Naive thymus-derived CD4-positive, alpha-beta T cell (primary cell): ENCODE results near the gene SSX2IP. TPM values are rescaled to one million over a fixed set of nuclear protein-coding genes. Genes with fewer than 3 reads are reported as not detected.
A peak's percentile ranks its signal among the peaks of the same experiment; 100 is the strongest.

Source experiments
- ATAC-seq: fragments of 150-1000 bp; cut with Tn5 transposase; 2 replicates; pipeline ENCODE4 v1.10.0; 2021; ENCODE audit warnings: mild to moderate bottlenecking, moderate library complexity
- CTCF ChIA-PET: fragments of 350-600 bp; sonication (Branson Sonifier 250); formaldehyde crosslinking; loops from one replicate; lab custom pipeline; 2021; ENCODE audit warnings: antibody characterized with exemption; lab: Charles Lee
- POLR2A ChIA-PET: fragments of 350-600 bp; sonication (Branson Sonifier 250); formaldehyde crosslinking; loops from one replicate; lab custom pipeline; 2021; ENCODE audit warnings: antibody characterized with exemption, inconsistent platforms; lab: Charles Lee
- DNase-seq, 9 donors: peaks; one replicate each; pipeline versions ENCODE4 v3.0.0 to v3.0.0-alpha.2; 2020 to 2022; ENCODE audit warnings: mixed read lengths in 1 of 9
- H3K27ac ChIP-seq: one replicate; pipeline ENCODE4 v1.7.0; 2013; ENCODE audit warnings: mild to moderate bottlenecking, low read depth, low read length, moderate library complexity
- H3K27me3 ChIP-seq, 2 donors: one replicate each; pipeline ENCODE4 v1.7.0; 2013; ENCODE audit warnings: low read length in 2 of 2, mild to moderate bottlenecking in 2 of 2, moderate library complexity in 2 of 2; ENCODE audit not compliant: control insufficient read depth in 2 of 2, insufficient read depth in 2 of 2
- H3K36me3 ChIP-seq, 3 experiments: 1 replicate in 2 of 3; 2 replicates in 1 of 3; pipeline ENCODE4 v1.7.0; 2013; ENCODE audit warnings: low read length in 3 of 3, mild to moderate bottlenecking in 3 of 3, moderate library complexity in 1 of 3; ENCODE audit not compliant: insufficient read depth in 3 of 3, control insufficient read depth in 2 of 3
- H3K4me1 ChIP-seq, 2 donors: one replicate each; pipeline ENCODE4 v1.7.0; 2013; ENCODE audit warnings: low read length in 2 of 2, mild to moderate bottlenecking in 2 of 2, moderate library complexity in 1 of 2; ENCODE audit not compliant: control insufficient read depth in 2 of 2, insufficient read depth in 2 of 2
- H3K4me3 ChIP-seq: 2 replicates; pipeline ENCODE4 v1.7.0; 2013; ENCODE audit warnings: mild to moderate bottlenecking, low read length
- H3K9me3 ChIP-seq, 3 experiments: 1 replicate in 2 of 3; 2 replicates in 1 of 3; pipeline ENCODE4 v1.7.0; 2013; ENCODE audit warnings: low read length in 3 of 3; ENCODE audit not compliant: control insufficient read depth in 2 of 3
- H3K27ac Mint-ChIP-seq, 9 donors: one replicate each; pipeline ENCODE4 v1.8.0; 2020 to 2022; ENCODE audit warnings: mixed read lengths in 9 of 9, mild to moderate bottlenecking in 8 of 9, moderate library complexity in 5 of 9, inconsistent platforms in 2 of 9
- H3K27me3 Mint-ChIP-seq, 5 donors: one replicate each; pipeline ENCODE4 v1.8.0; 2021 to 2022; ENCODE audit warnings: mixed read lengths in 5 of 5, mild to moderate bottlenecking in 1 of 5
- H3K36me3 Mint-ChIP-seq, 5 donors: one replicate each; pipeline ENCODE4 v1.8.0; 2020 to 2022; ENCODE audit warnings: mixed read lengths in 5 of 5, mild to moderate bottlenecking in 3 of 5, inconsistent platforms in 1 of 5
- H3K4me1 Mint-ChIP-seq, 7 donors: one replicate each; pipeline ENCODE4 v1.8.0; 2020 to 2022; ENCODE audit warnings: mixed read lengths in 7 of 7, mild to moderate bottlenecking in 3 of 7, inconsistent platforms in 1 of 7
- H3K4me3 Mint-ChIP-seq, 10 donors: one replicate each; pipeline ENCODE4 v1.8.0; 2020 to 2022; ENCODE audit warnings: mild to moderate bottlenecking in 10 of 10, mixed read lengths in 10 of 10, moderate library complexity in 6 of 10, inconsistent platforms in 2 of 10
- H3K9me3 Mint-ChIP-seq, 11 donors: one replicate each; pipeline ENCODE4 v1.8.0; 2020 to 2022; ENCODE audit warnings: mixed read lengths in 11 of 11, mild to moderate bottlenecking in 4 of 11, inconsistent platforms in 1 of 11, moderate library complexity in 1 of 11
- intact Hi-C, 2 donors: fragments of 100-400 bp; cut with micrococcal nuclease; formaldehyde crosslinking; loops; one replicate each; pipeline ENCODE4 v1.15.1; 2023
- polyA plus RNA-seq, 2 donors: library from polyadenylated mRNA; unstranded; fragments of 300-500 nt; fragmentation: Illumina TruSeq; gene quantifications; one replicate each; pipeline ENCODE4 v1.2.3, GENCODE V29; 2021
- total RNA-seq, 6 experiments: library from RNA in 5 of 6; stranded (reverse) in 5 of 6; gene quantifications; 1 replicate in 5 of 6; 2 replicates in 1 of 6; pipeline ENCODE4 v1.2.3 and lab custom pipeline; 2021 to 2026

The SSX2IP gene
- total and polyA plus RNA-seq, 7 experiments from 2014 or later: 7.5 to 13.4 (median 8.4) TPM

GRCh38 chr1:84703431-84703830 lies 13.2 kb upstream of the SSX2IP start:
- Histone ChIP-seq H3K27ac (no peak overlapping the region), H3K36me3 (no peaks in the 10 kb centered on the region), H3K9me3 (no peaks in the 10 kb centered on the region), H3K27me3 (no peaks in the 10 kb centered on the region), H3K4me1 (peaks cover 0 to 4% of the 10 kb centered on the region in 2 donors), H3K4me3 (no peak overlapping the region)
- ATAC-seq: no peak
- ChIA-PET POLR2A (interaction anchor here (0.6 to 1.3 kb wide), 3 partner anchors 10 to 225 kb away, joined by 3 to 4 read pairs (median 4); no protein-coding TSS in a partner anchor), CTCF (no interaction called here)
- no peak for DNase-seq
- intact Hi-C loops: no loop called here
- no peaks in the 10 kb centered on the region for H3K36me3 Mint-ChIP-seq
- no peak overlapping the region for H3K27ac Mint-ChIP-seq
- H3K9me3 Mint-ChIP-seq: no peaks in the 10 kb centered on the region
- H3K4me1 Mint-ChIP-seq: peaks cover 4 to 28% (median 17%) of the 10 kb centered on the region in 7 donors
- no peak overlapping the region for H3K4me3 Mint-ChIP-seq
- peaks cover 0 to 18% (median 10%) of the 10 kb centered on the region in 5 donors for H3K27me3 Mint-ChIP-seq

- no peaks in the 10 kb centered on the region for H3K36me3 Mint-ChIP-seq
- Histone ChIP-seq H3K27me3 (no peaks in the 10 kb centered on the region), H3K4me1 (peaks cover 0 to 4% of the 10 kb centered on the region in 2 donors), H3K27ac (no peak overlapping the region), H3K36me3 (no peaks in the 10 kb centered on the region), H3K4me3 (no peak overlapping the region), H3K9me3 (no peaks in the 10 kb centered on the region)
- CTCF ChIA-PET: interaction anchor here (0.8 kb wide), 1 partner anchor 9 kb away, joined by 3 read pairs; no protein-coding TSS in a partner anchor
- peaks cover 0 to 16% (median 10%) of the 10 kb centered on the region in 5 donors for H3K27me3 Mint-ChIP-seq
- no peak for DNase-seq
- no peak for ATAC-seq
- no peak overlapping the region for H3K27ac Mint-ChIP-seq
- peaks cover 4 to 28% (median 18%) of the 10 kb centered on the region in 7 donors for H3K4me1 Mint-ChIP-seq
- no peak overlapping the region for H3K4me3 Mint-ChIP-seq
- H3K9me3 Mint-ChIP-seq: no peaks in the 10 kb centered on the region
- intact Hi-C loops: no loop called here
- POLR2A ChIA-PET: interaction anchor here (0.6 to 1.3 kb wide), 2 partner anchors 9 to 1507 kb away, joined by 3 to 4 read pairs; no protein-coding TSS in a partner anchor
Measured at GRCh38 chr1:84702143-84702542, 11.9 kb upstream of the SSX2IP start.

DNA sequence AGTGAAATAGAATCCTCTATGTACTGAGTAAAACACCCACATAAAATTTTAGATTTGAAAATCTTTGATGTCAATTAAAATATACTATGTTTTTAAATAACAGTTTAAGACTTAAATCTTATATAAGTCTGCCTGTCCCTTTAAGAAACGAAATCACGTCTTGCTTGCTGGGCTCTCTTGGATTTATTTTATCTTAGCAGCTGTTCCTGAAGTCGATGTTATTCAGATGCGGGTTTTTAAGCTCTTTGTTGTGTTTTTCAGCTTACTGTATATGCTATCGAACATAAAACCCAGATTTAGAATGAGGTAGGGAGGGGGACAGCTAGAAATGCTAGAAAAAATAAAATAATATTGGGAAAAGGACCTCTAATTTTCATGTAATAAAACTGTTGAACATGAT lies 11.1 kb upstream of the SSX2IP start:
- intact Hi-C loops: no loop called here
- no peaks in the 10 kb centered on the region for H3K36me3 Mint-ChIP-seq
- H3K27me3 ChIP-seq: no peaks in the 10 kb centered on the region
- H3K27ac ChIP-seq: no peak overlapping the region
- H3K4me3 ChIP-seq: no peak overlapping the region
- H3K9me3 ChIP-seq: no peaks in the 10 kb centered on the region
- H3K4me1 Mint-ChIP-seq: peaks cover 6 to 28% (median 18%) of the 10 kb centered on the region in 7 donors
- H3K4me1 ChIP-seq: peaks cover 0 to 4% of the 10 kb centered on the region in 2 donors
- H3K27ac Mint-ChIP-seq: no peak overlapping the region
- peak overlapping the region in 2 of 10 donors; percentile 12 to 40 for H3K4me3 Mint-ChIP-seq
- no peak for ATAC-seq
- CTCF ChIA-PET: no interaction called here
- peaks cover 0 to 16% (median 10%) of the 10 kb centered on the region in 5 donors for H3K27me3 Mint-ChIP-seq
- POLR2A ChIA-PET: interaction anchor here (1.0 kb wide), 1 partner anchor 27 kb away, joined by 3 read pairs; no protein-coding TSS in a partner anchor
- no peaks in the 10 kb centered on the region for H3K36me3 ChIP-seq
- no peaks in the 10 kb centered on the region for H3K9me3 Mint-ChIP-seq
- DNase-seq: peak in 1 of 9 donors; percentile 18

DNA sequence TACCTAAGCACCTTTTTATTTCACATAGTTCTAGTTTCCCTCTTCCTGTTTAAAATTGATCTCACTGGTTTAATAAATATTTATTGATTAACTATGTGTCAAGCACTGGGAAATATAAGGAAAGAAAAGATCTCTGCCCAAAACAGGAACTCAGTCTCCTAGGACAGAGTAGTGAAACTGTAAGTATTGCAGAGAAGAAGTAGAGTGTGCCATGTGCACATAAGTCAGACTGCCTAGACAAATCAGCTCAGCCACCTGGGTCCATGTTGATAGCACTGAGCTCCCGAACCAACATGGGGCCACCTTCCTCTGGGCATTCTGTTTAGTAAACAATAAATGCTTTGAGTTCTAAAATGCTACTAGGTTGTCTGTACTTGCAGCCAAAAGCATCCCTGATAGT lies 9.8 kb upstream of the SSX2IP start:
- no peak overlapping the region for H3K4me3 ChIP-seq
- Mint-ChIP-seq H3K27ac (peak overlapping the region in 2 of 9 donors; percentile 16 to 38), H3K4me3 (peak overlapping the region in 2 of 10 donors; percentile 14 to 21), H3K27me3 (peaks cover 0 to 16% (median 10%) of the 10 kb centered on the region in 5 donors), H3K9me3 (no peaks in the 10 kb centered on the region), H3K4me1 (peaks cover 6 to 28% (median 18%) of the 10 kb centered on the region in 7 donors), H3K36me3 (peaks cover 0 to 4% (median 0%) of the 10 kb centered on the region in 5 donors)
- H3K27ac ChIP-seq: no peak overlapping the region
- ChIA-PET CTCF (no interaction called here), POLR2A (interaction anchor here (1.0 kb wide), 1 partner anchor 26 kb away, joined by 3 read pairs; no protein-coding TSS in a partner anchor)
- H3K9me3 ChIP-seq: no peaks in the 10 kb centered on the region
- H3K4me1 ChIP-seq: peaks cover 0 to 4% of the 10 kb centered on the region in 2 donors
- ATAC-seq: peak; percentile 60
- DNase-seq: no peak
- H3K36me3 ChIP-seq: no peaks in the 10 kb centered on the region
- H3K27me3 ChIP-seq: no peaks in the 10 kb centered on the region
- intact Hi-C loops: no loop called here

DNA sequence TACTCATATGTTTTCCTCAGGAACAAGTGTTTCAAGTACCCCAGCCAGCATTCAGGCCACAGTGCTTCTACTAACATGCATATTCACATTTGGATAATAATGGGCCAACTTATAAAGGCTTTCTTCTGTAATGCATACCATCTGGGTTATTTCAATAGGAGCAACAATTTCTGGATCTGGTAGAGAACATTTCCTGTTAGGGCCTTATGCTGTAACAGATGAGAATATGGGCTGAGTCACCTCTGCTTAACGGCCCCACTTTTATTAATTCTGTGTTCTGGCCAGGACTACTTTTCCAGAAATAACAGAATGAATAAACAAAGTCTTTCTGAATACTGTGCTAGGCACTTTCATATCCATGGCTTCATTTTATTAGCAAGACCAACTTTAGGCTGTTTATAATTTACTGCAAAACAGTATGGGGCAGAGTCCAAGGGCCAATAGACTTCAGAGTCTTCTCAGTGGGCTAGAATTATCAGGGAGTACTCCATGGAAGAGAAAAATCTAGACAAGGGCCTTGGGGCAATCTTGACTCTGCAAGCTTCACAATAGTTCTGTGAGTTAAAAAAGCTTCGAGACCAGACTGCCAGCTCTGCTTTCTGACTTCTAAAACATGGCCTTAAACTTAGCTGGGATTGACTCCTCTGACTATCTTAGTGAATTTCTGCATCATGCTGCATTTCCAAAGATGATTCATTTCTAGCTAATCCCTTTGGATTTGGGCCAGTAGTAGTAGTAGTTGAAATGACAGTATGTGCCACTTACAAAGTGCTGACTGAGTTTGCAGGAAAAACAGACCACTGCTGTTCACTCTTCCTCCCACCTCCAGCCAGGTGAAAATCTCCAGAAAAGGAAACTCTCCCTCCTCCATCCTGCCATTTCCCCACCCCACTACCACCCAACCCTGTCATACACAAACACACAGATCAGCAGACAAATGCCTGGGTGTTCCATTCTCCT lies 8.2 kb upstream of the SSX2IP start:
- CTCF ChIA-PET: interaction anchor here (0.6 to 1.0 kb wide), 2 partner anchors 23 to 153 kb away, joined by 3 to 6 read pairs; no protein-coding TSS in a partner anchor
- intact Hi-C loops: no loop called here
- no peak for ATAC-seq
- Histone ChIP-seq H3K36me3 (no peaks in the 10 kb centered on the region), H3K9me3 (no peaks in the 10 kb centered on the region), H3K27me3 (no peaks in the 10 kb centered on the region), H3K27ac (no peak overlapping the region), H3K4me3 (no peak overlapping the region), H3K4me1 (peaks cover 0 to 4% of the 10 kb centered on the region in 2 donors)
- Mint-ChIP-seq H3K27me3 (peaks cover 0 to 16% (median 10%) of the 10 kb centered on the region in 5 donors), H3K36me3 (peaks cover 0 to 10% (median 0%) of the 10 kb centered on the region in 5 donors), H3K27ac (no peak overlapping the region), H3K4me1 (peaks cover 9 to 39% (median 22%) of the 10 kb centered on the region in 7 donors), H3K9me3 (no peaks in the 10 kb centered on the region), H3K4me3 (no peak overlapping the region)
- DNase-seq: no peak
- POLR2A ChIA-PET: no interaction called here

DNA sequence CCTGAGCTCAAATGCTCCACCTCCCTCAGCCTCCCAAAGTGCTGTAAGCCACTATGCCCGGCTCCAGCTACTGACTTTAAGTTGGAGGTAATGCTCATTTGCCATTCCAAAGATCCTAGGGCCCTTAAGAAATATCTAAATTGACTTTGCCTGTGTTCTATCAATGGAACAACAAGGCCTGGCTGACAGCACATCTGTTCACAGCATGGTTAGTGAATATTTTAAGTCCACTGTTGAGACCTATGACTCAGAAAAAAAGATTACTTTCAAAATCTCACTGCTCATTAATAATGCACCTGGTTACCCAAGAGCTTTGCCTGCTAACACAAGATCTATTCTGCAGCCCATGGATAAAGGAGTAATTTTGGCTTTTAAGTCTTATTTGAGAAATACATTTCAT lies 3.5 kb upstream of the SSX2IP start:
- intact Hi-C loops: loop anchor here (5.0 kb wide), 5 partner anchors 169 to 616 kb away; a partner anchor contains a TSS
- POLR2A ChIA-PET: interaction anchor here (1.0 to 2.7 kb wide), 6 partner anchors 9 to 550 kb away, joined by 3 to 14 read pairs (median 4); partner anchors contain the start of genes CTBS and PRKACB
- Mint-ChIP-seq H3K27ac (peak overlapping the region; percentile 30 to 97 (median 95)), H3K9me3 (no peaks in the 10 kb centered on the region), H3K4me3 (peak overlapping the region in 7 of 10 donors; percentile 33 to 91 (median 86)), H3K36me3 (peaks cover 0 to 11% (median 0%) of the 10 kb centered on the region in 5 donors), H3K4me1 (peaks cover 9 to 51% (median 38%) of the 10 kb centered on the region in 7 donors), H3K27me3 (no peaks in the 10 kb centered on the region)
- Histone ChIP-seq H3K27me3 (no peaks in the 10 kb centered on the region), H3K36me3 (no peaks in the 10 kb centered on the region), H3K27ac (peak overlapping the region; percentile 77), H3K4me3 (no peak overlapping the region), H3K4me1 (peaks cover 3 to 24% of the 10 kb centered on the region in 2 donors), H3K9me3 (no peaks in the 10 kb centered on the region)
- DNase-seq: no peak
- CTCF ChIA-PET: interaction anchor here (0.7 to 1.0 kb wide), 2 partner anchors 9 to 552 kb away, joined by 3 read pairs; no protein-coding TSS in a partner anchor
- ATAC-seq: no peak
